BE2C (cell line): ENCODE data around the gene OR4E1.

ENCODE experiments used
- DNase-seq: peaks from one replicate; pipeline ENCODE4 v3.0.0-alpha.2; 2020
- H3K27me3 ChIP-seq: fragments of 250-450 bp; sonication (Bioruptor Pico); 2 replicates; pipeline ENCODE4 v1.5.1; 2020; ENCODE audit warnings: mild to moderate bottlenecking
- H3K36me3 ChIP-seq: fragments of 250-450 bp; sonication (Bioruptor Pico); 2 replicates; pipeline ENCODE4 v1.5.1; 2020; ENCODE audit warnings: mild to moderate bottlenecking
- H3K4me1 ChIP-seq: fragments of 250-450 bp; sonication (Bioruptor Pico); 2 replicates; pipeline ENCODE4 v1.5.1; 2020
- H3K4me3 ChIP-seq: 2 replicates; pipeline ENCODE4 v1.5.1; 2011; ENCODE audit warnings: low read depth, low read length
- H3K9me3 ChIP-seq: fragments of 250-450 bp; sonication (Bioruptor Pico); 2 replicates; pipeline ENCODE4 v1.5.1; 2020
- CTCF ChIP-seq: IDR thresholded peaks from 2 replicates; pipeline ENCODE4 v1.5.1; 2012; ENCODE audit warnings: mild to moderate bottlenecking, low read depth, low read length

Gene OR4E1

DNA sequence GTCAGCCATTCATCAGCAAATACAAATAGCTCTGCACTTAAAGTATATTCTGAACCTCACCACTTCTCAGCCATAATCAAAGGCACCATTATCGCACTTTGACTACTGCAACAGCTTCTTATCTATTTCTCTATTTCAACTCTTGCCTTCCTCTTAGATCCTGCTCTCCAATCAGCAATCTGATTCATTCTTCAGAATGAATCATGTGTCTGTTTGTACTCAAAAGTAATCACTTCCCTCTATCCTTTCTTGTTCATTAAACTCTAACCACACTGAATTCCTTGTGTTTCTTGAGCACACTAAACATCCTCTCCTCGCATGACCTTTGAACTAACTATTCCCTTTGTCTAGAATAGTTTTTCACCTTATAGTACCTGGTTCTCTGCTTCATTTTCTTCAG, 12.8 kb upstream of the OR4E1 start:
- Histone ChIP-seq H3K4me3 (no peak overlapping the region), H3K9me3 (no peaks in the 10 kb centered on the region), H3K27me3 (no peaks in the 10 kb centered on the region; the same call in 1 of the 2 replicates), H3K4me1 (no peaks in the 10 kb centered on the region), H3K36me3 (no peaks in the 10 kb centered on the region)
- no peak for TF ChIP-seq CTCF
- DNase-seq: no peak

DNA sequence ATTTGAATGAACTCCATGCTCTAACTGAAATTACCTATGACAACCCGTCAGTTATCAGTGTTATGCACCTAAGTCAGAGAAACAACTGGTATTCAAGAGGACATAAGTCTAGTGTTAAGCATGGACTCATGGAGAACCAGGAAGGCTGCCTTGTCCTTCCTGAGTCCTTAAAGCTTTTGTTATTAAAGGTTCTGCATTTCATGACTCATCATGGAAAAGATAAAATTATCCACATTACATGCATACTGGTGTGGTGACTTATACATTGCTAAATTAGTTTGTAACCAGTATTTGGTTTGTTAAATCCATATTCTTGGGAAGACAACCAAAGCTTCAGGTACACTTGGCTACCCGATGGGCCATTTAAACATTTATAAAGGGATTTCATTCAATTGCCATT, 6.5 kb upstream of the OR4E1 start:
- no peaks in the 10 kb centered on the region for H3K9me3 ChIP-seq
- no peaks in the 10 kb centered on the region for H3K4me1 ChIP-seq
- no peak for DNase-seq
- TF ChIP-seq CTCF: no peak
- H3K27me3 ChIP-seq: peaks cover 9% of the 10 kb centered on the region
- no peaks in the 10 kb centered on the region for H3K36me3 ChIP-seq
- no peak overlapping the region for H3K4me3 ChIP-seq

DNA sequence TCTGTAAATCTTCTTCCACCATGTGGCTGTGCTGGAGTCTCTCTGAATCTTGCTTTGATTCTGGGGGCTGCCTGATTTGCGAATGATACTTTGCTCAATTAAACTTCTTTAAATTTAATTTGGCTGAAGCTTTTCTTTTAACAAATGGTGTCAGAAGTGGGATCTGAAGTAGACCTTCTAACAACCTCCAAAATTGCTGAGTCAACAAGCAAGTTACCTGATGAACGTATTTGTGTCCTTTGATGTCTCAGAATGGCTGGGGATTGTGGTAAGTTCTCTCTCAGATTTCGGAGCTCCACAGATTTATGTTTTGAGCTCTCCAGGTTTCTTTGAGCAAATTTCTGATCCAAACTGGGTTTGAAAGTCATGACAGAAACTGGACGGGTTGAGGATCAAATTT, 1.9 kb upstream of the OR4E1 start:
- H3K9me3 ChIP-seq: no peaks in the 10 kb centered on the region
- peaks cover 34% of the 10 kb centered on the region for H3K27me3 ChIP-seq
- H3K4me3 ChIP-seq: no peak overlapping the region
- H3K4me1 ChIP-seq: no peaks in the 10 kb centered on the region
- TF ChIP-seq CTCF: no peak
- no peaks in the 10 kb centered on the region for H3K36me3 ChIP-seq
- DNase-seq: no peak

- DNase-seq: no peak
- TF ChIP-seq CTCF: no peak
- no peak overlapping the region for H3K4me3 ChIP-seq
- H3K27me3 ChIP-seq: peaks cover 30% of the 10 kb centered on the region
- no peaks in the 10 kb centered on the region for H3K36me3 ChIP-seq
- H3K9me3 ChIP-seq: no peaks in the 10 kb centered on the region
- no peaks in the 10 kb centered on the region for H3K4me1 ChIP-seq
These were observed 1.5 kb downstream of the OR4E1 start for GRCh38 chr14:21672116-21672515.

- Histone ChIP-seq H3K4me1 (no peaks in the 10 kb centered on the region), H3K4me3 (no peak overlapping the region), H3K36me3 (no peaks in the 10 kb centered on the region), H3K9me3 (no peaks in the 10 kb centered on the region), H3K27me3 (peaks cover 30% of the 10 kb centered on the region)
- TF ChIP-seq CTCF: no peak
- DNase-seq: no peak
These were observed 2.2 kb downstream of the OR4E1 start for GRCh38 chr14:21671371-21671770.

DNA sequence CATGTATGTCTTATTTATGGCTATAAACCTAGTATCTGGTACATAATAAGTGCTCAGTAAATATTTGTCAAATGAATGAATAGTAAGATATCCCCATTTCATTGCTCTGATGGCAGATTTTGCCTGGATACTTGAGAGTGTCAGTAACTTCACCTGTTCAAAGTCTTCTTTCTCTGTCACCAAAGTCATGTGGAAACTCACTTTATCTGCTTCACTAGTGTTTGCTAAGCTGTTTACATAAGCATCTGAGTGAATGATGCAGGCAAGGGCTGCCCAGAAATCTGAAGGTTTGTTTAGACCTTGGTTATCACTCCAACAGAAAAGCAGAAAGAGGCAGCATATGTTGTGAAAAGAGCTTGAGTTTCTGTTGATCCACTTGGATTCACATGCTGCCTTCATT, 4.3 kb downstream of the OR4E1 start:
- Histone ChIP-seq H3K27me3 (peaks cover 19% of the 10 kb centered on the region), H3K4me1 (no peaks in the 10 kb centered on the region), H3K9me3 (no peaks in the 10 kb centered on the region), H3K4me3 (no peak overlapping the region), H3K36me3 (no peaks in the 10 kb centered on the region)
- no peak for DNase-seq
- no peak for TF ChIP-seq CTCF
